Subcutaneous abdominal adipose tissue (tissue), 5 donors: ENCODE measurements around the gene EPS8L2.
"Not testable (repeated sequence)": the region's sequence is repeated elsewhere in the genome, so short reads cannot be mapped to it uniquely, and the experiment has no call there.

Experiments used
- H3K27ac ChIP-seq: one replicate; pipeline ENCODE4 v1.7.0; 2013; ENCODE audit warnings: low read depth, mild to moderate bottlenecking, inconsistent platforms, low read length, moderate library complexity
- H3K27me3 ChIP-seq, 5 donors: one replicate each; pipeline ENCODE4 v1.7.0; 2013; ENCODE audit warnings: low read length in 5 of 5, inconsistent platforms in 1 of 5; ENCODE audit not compliant: control insufficient read depth in 5 of 5, insufficient read depth in 4 of 5
- H3K36me3 ChIP-seq, 5 donors: one replicate each; pipeline ENCODE4 v1.7.0; 2013; ENCODE audit warnings: low read length in 5 of 5; ENCODE audit not compliant: control insufficient read depth in 5 of 5, insufficient read depth in 5 of 5
- H3K4me1 ChIP-seq, 5 donors: one replicate each; pipeline ENCODE4 v1.7.0; 2013; ENCODE audit warnings: low read length in 5 of 5, mild to moderate bottlenecking in 3 of 5, moderate library complexity in 1 of 5; ENCODE audit not compliant: control insufficient read depth in 5 of 5, insufficient read depth in 5 of 5
- H3K4me3 ChIP-seq, 5 donors: one replicate each; pipeline ENCODE4 v1.7.0; 2013; ENCODE audit warnings: low read length in 5 of 5, low read depth in 1 of 5
- H3K9ac ChIP-seq, 5 donors: one replicate each; pipeline ENCODE4 v1.7.0; 2013; ENCODE audit warnings: low read length in 5 of 5, mild to moderate bottlenecking in 4 of 5, moderate library complexity in 3 of 5
- H3K9me3 ChIP-seq, 5 donors: one replicate each; pipeline ENCODE4 v1.7.0; 2013; ENCODE audit warnings: low read length in 5 of 5; ENCODE audit not compliant: control insufficient read depth in 5 of 5
- donor health status: healthy.
- donor health status: healthy.
- donor health status: healthy.
- donor health status: healthy.
- donor health status: healthy.

Gene EPS8L2

DNA sequence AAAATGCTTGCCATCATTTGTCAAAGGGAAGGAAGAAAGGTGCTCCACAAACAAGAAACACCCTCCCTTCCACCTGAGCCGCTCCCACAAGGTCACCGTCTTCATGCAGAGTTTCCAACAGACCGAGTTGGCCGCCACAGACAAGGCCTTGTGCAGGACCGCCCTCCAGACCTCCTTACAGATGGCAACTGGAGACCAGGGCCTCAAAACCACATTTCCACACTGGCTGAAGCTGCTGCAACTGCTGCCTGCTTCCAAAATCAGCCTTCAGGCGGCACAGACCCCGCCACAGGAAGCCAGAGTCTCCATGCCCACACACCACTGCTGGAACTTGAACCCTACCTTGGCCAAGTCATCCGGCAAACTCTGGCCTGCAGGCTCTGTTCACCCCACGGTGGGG is 17.4 kb upstream of the EPS8L2 start:
- H3K9me3 ChIP-seq, result no peaks in the 10 kb centered on the region
- peaks cover 0 to 56% (median 42%) of the 10 kb centered on the region in 5 donors for H3K36me3 ChIP-seq
- no peak overlapping the region for H3K9ac ChIP-seq
- no peaks in the 10 kb centered on the region for H3K27me3 ChIP-seq
- no peak overlapping the region for H3K27ac ChIP-seq
- peaks cover 0 to 12% (median 7%) of the 10 kb centered on the region in 5 donors for H3K4me1 ChIP-seq
- no peak overlapping the region for H3K4me3 ChIP-seq

DNA sequence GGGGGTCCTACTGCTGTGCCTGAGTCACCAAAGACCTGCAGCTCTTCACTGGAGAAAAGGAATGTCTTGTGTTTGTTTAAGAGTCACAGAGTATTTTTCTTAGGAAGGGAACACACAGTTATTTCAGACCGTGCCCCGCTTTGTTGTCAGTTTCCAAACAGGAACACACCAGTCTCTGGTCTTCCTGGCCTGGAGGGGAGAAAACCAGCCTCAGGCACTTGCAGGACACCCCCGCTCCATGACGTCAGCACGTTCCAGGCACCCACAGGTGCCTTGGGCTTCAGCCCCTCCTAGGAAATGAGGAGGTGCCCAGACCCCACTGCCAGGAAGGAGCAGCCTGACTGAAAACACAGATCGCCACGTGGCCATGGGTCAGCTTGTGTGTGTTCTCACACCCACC is 16.4 kb upstream of the EPS8L2 start:
- no peaks in the 10 kb centered on the region for H3K27me3 ChIP-seq
- no peaks in the 10 kb centered on the region for H3K9me3 ChIP-seq
- H3K27ac ChIP-seq, result no peak overlapping the region
- H3K9ac ChIP-seq, result no peak overlapping the region
- peaks cover 0 to 19% (median 16%) of the 10 kb centered on the region in 5 donors for H3K4me1 ChIP-seq
- H3K4me3 ChIP-seq, result no peak overlapping the region
- H3K36me3 ChIP-seq, result peaks cover 0 to 47% (median 38%) of the 10 kb centered on the region in 5 donors

DNA sequence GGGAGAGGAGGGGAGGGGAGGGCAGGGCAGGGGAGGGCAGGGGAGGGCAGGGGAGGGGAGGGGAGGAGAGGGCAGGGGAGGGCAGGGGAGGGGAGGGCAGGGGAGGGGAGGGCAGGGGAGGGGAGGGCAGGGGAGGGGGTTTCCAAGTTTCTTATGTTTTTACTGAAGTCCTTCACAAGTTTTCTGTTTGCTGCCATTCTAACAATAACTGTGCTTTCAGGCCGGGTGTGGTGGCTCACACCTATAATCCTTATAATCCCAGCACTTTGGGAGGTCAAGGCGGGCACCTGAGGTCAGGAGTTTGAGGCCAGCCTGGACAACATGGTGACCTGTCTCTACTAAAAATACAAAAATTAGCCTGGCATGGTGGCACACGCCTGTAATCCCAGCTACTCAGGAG is 15.8 kb upstream of the EPS8L2 start:
- H3K4me1 ChIP-seq, result peaks cover 0 to 19% (median 16%) of the 10 kb centered on the region in 5 donors
- not testable (repeated sequence) for H3K9me3 ChIP-seq, H3K27me3 ChIP-seq, H3K9ac ChIP-seq, H3K4me3 ChIP-seq, H3K27ac ChIP-seq
- H3K36me3 ChIP-seq, result peaks cover 0 to 42% (median 36%) of the 10 kb centered on the region in 5 donors

- Histone ChIP-seq H3K9ac (no peak overlapping the region), H3K9me3 (no peaks in the 10 kb centered on the region), H3K27ac (no peak overlapping the region), H3K27me3 (no peaks in the 10 kb centered on the region), H3K4me1 (peaks cover 0 to 20% (median 16%) of the 10 kb centered on the region in 5 donors), H3K36me3 (peaks cover 0 to 39% (median 34%) of the 10 kb centered on the region in 5 donors), H3K4me3 (no peak overlapping the region)
Measured at GRCh38 chr11:690738-691633, 15.0 kb upstream of the EPS8L2 start.

DNA sequence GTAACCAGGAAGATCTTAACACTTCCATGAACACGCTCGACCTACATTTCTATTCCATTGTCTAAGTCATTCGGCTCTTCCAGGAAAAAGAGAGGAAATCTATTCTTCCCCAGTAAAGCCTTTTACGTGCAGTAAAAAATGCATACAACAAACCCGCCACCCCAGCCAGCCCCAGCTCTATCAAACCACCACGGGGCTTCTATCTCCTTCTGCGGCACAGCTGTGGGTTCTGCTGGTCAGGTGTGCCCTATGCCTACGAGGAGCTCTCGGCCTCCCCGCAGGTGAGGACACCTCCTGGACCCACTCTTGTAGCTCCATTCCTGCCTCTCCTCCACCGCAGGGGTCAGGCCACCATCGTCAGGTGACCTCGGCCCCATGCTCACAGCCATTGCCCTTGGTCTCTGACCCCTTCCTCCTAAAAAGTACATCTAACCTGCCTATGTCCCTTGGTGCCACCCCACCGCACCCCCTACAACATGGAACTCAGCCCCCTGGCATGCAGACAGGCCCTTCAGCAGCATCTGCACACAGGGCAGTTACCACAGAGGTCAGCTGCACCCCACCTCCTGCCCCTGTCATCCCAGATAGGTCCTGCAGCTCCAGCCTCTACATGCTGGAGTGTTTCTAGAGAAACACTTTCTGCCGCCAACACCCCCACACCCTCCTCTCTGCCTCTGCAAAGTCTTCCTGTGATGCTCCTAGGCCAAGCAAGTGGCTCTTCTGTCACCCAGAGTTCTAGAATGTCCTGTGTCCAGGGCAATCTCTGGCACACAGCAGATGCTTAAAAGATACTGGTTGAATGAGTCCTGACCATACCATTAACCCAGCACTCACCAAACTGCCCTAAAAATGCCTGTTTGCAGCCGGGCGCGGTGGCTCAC is 14.1 kb upstream of the EPS8L2 start:
- H3K27ac ChIP-seq, result no peak overlapping the region
- no peak overlapping the region for H3K4me3 ChIP-seq
- H3K27me3 ChIP-seq, result no peaks in the 10 kb centered on the region
- peaks cover 0 to 31% (median 26%) of the 10 kb centered on the region in 5 donors for H3K36me3 ChIP-seq
- no peaks in the 10 kb centered on the region for H3K9me3 ChIP-seq
- H3K9ac ChIP-seq, result no peak overlapping the region
- H3K4me1 ChIP-seq, result peaks cover 0 to 29% (median 24%) of the 10 kb centered on the region in 5 donors

GRCh38 chr11:692824-693414 is 13.1 kb upstream of the EPS8L2 start:
- Histone ChIP-seq H3K9ac (peak overlapping the region in 2 of 5 donors; percentile 57 to 72), H3K27ac (no peak overlapping the region), H3K9me3 (no peaks in the 10 kb centered on the region)

DNA sequence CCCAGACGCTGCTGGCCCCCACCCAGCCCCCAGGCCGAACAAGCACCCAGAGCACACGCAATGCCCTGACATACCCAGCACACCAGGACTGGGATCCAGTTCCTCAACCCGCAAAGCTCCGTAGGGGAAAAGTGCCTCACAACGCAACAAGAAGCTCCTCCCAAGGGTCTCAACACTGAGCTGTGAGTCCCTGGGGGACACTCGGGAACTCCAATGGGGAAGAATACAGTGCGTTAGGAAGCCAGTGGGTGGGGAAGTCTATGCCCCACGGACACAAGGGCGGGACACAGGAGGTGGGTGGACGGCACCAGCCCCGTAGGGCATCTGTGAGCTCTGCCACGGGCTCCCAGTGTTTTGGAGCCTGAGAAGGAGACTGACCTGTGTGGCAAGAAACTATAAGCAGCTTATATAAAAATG is 12.6 kb upstream of the EPS8L2 start:
- Histone ChIP-seq H3K36me3 (peaks cover 0 to 18% (median 11%) of the 10 kb centered on the region in 5 donors), H3K9ac (peak overlapping the region in 4 of 5 donors; percentile 26 to 72 (median 44)), H3K4me3 (peak overlapping the region in 4 of 5 donors; percentile 32 to 88 (median 62)), H3K9me3 (no peaks in the 10 kb centered on the region), H3K27ac (peak overlapping the region; percentile 44), H3K4me1 (peaks cover 0 to 44% (median 32%) of the 10 kb centered on the region in 5 donors), H3K27me3 (no peaks in the 10 kb centered on the region)

More at GRCh38 chr11:692824-693414, 13.1 kb upstream of the EPS8L2 start:
- Histone ChIP-seq H3K4me3 (peak overlapping the region in 1 of 5 donors; percentile 78), H3K4me1 (peaks cover 0 to 39% (median 29%) of the 10 kb centered on the region in 5 donors), H3K27me3 (no peaks in the 10 kb centered on the region), H3K36me3 (peaks cover 0 to 23% (median 16%) of the 10 kb centered on the region in 5 donors)

- Histone ChIP-seq H3K4me1 (peaks cover 0 to 45% (median 35%) of the 10 kb centered on the region in 5 donors), H3K9me3 (no peaks in the 10 kb centered on the region), H3K27me3 (no peaks in the 10 kb centered on the region), H3K27ac (peak overlapping the region; percentile 44), H3K36me3 (peaks cover 0 to 14% (median 7%) of the 10 kb centered on the region in 5 donors), H3K9ac (peak overlapping the region in 4 of 5 donors; percentile 26 to 72 (median 44)), H3K4me3 (peak overlapping the region in 4 of 5 donors; percentile 32 to 88 (median 62))
Measured at GRCh38 chr11:693887-694562, 12.0 kb upstream of the EPS8L2 start.
